Measurements from ENCODE around the gene EIPR1.

DNA sequence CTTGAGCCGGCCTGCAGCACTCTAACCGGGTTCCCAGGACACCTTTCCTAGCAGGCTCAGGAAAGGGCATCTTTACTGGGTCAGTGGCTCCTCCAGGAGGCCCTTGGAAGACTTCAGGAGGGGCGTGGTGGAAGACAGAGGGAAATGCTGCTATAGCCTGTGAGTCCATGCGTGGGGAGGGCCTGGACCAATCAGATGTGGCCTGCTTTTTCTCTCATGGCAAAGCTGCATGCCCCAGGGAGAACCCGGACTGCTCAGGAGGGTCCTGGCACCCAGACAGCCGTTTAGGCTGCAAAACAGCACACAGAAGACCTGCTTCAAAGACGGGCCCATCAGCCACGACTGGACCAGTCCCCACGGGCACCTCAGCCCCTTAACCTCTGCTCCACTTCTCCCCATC lies 84.4 kb downstream of the EIPR1 start:
- TF ChIP-seq POLR2A (IDR thresholded peaks at IDR 0.05; ENCODE audit: low read depth) (no peak), EP300 (IDR thresholded peaks at IDR 0.05) (no peak)
- TF ChIP-seq, protein P1, sequence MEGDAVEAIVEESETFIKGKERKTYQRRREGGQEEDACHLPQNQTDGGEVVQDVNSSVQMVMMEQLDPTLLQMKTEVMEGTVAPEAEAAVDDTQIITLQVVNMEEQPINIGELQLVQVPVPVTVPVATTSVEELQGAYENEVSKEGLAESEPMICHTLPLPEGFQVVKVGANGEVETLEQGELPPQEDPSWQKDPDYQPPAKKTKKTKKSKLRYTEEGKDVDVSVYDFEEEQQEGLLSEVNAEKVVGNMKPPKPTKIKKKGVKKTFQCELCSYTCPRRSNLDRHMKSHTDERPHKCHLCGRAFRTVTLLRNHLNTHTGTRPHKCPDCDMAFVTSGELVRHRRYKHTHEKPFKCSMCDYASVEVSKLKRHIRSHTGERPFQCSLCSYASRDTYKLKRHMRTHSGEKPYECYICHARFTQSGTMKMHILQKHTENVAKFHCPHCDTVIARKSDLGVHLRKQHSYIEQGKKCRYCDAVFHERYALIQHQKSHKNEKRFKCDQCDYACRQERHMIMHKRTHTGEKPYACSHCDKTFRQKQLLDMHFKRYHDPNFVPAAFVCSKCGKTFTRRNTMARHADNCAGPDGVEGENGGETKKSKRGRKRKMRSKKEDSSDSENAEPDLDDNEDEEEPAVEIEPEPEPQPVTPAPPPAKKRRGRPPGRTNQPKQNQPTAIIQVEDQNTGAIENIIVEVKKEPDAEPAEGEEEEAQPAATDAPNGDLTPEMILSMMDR (IDR thresholded peaks at IDR 0.05): no peak

All from esophagus muscularis mucosa (tissue), 4 donors.